GM21576 (cell line): Measurements from ENCODE around the gene ZDHHC15.
"Not testable (repeated sequence)": the region's sequence is repeated elsewhere in the genome, so short reads cannot be mapped to it uniquely, and the experiment has no call there.

Experiments
- ATAC-seq: cut with Tn5 transposase; IDR thresholded peaks from one replicate; pipeline ENCODE4 v1.9.1; 2021; ENCODE audit warnings: mild to moderate bottlenecking, moderate library complexity; ENCODE audit not compliant: unreplicated experiment

The ZDHHC15 gene

GRCh38 chrX:75522565-75523431 lies at the start of gene ZDHHC15:
Gene ZDHHC15 (minus strand): TSS chrX:75523037. CDS start chrX:75523024, 13 bp downstream.
- no peak for ATAC-seq

GRCh38 chrX:75560544-75560943 lies 37.7 kb upstream of the ZDHHC15 start:
- not testable (repeated sequence) for ATAC-seq

GRCh38 chrX:75547783-75548182 lies 24.9 kb upstream of the ZDHHC15 start:
- no peak for ATAC-seq

- no peak for ATAC-seq
Observed at GRCh38 chrX:75546724-75547511, 24.1 kb upstream of the ZDHHC15 start.

GRCh38 chrX:75544786-75545185 lies 21.9 kb upstream of the ZDHHC15 start:
- ATAC-seq = no peak

GRCh38 chrX:75483933-75484332 lies 38.9 kb downstream of the ZDHHC15 start:
- no peak for ATAC-seq

GRCh38 chrX:75461780-75462179 lies 61.1 kb downstream of the ZDHHC15 start:
- not testable (repeated sequence) for ATAC-seq

- no peak for ATAC-seq
Observed at GRCh38 chrX:75421688-75422230, 101.1 kb downstream of the ZDHHC15 start.

GRCh38 chrX:75407153-75407552 lies 115.7 kb downstream of the ZDHHC15 start:
- not testable (repeated sequence) for ATAC-seq

- ATAC-seq = no peak
Observed at GRCh38 chrX:75390470-75390869, 132.4 kb downstream of the ZDHHC15 start.

- no peak for ATAC-seq
Observed at GRCh38 chrX:75369721-75370120, 153.1 kb downstream of the ZDHHC15 start.

GRCh38 chrX:75366861-75367260 lies 156.0 kb downstream of the ZDHHC15 start:
- ATAC-seq = no peak

- ATAC-seq = no peak
Observed at GRCh38 chrX:75365243-75365975, 157.4 kb downstream of the ZDHHC15 start.

GRCh38 chrX:75361788-75362187 lies 161.0 kb downstream of the ZDHHC15 start:
- ATAC-seq = no peak

- not testable (repeated sequence) for ATAC-seq
Observed at GRCh38 chrX:75348601-75349000, 174.2 kb downstream of the ZDHHC15 start.

- no peak for ATAC-seq
Observed at GRCh38 chrX:75337525-75337924, 185.3 kb downstream of the ZDHHC15 start.

- no peak for ATAC-seq
Observed at GRCh38 chrX:75335127-75335458, 187.7 kb downstream of the ZDHHC15 start.

- not testable (repeated sequence) for ATAC-seq
Observed at GRCh38 chrX:75334407-75335126, 188.3 kb downstream of the ZDHHC15 start.

- ATAC-seq = no peak
Observed at GRCh38 chrX:75327607-75328006, 195.2 kb downstream of the ZDHHC15 start.
